Measurements from ENCODE around the gene RC3H2.

DNA sequence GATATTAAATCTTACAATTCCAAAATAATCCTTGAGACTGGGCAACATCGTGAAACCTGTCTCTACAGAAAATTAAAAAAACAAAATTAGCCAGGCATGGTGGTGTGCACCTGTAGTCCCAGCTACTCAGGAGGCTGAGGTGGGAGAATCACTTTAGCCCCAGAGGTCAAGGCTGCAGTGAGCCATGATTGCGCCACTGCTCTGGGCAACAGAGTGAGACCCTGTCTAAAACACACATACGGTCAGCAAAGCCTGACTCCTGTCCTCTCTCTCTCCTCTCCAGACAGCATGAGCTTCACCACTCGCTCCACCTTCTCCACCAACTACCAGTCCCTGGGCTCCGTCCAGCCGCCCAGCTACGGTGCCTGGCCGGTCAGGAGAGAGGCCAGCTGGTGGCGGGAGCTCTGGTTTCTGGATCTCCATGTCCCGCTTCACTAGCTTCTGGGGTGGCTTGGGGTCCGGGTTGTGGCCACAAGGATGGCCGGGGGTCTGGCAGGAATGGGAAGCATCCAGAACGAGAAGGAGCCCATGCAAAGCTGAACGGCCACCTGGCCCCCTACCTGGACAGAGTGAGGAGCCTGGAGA is 67.8 kb downstream of the RC3H2 start:
- TF ChIP-seq CTCF (conservative IDR thresholded peaks at IDR 0.05; ENCODE audit: low read length) (no peak), EZH2phosphoT487 (IDR thresholded peaks at IDR 0.05; ENCODE audit: borderline replicate concordance, low read depth, low read length) (no peak)

Data from OCI-LY7 (cell line).